Fibroblast of skin of back (primary cell): ENCODE measurements around the gene HTR3C. TPM values are rescaled to one million over a fixed set of nuclear protein-coding genes. Genes with fewer than 3 reads are reported as not detected.
"Not testable (repeated sequence)": the region's sequence is repeated elsewhere in the genome, so short reads cannot be mapped to it uniquely, and the experiment has no call there.

ENCODE experiments used
- DNase-seq: peaks from one replicate; pipeline ENCODE4 v3.0.0-alpha.2; 2013
- polyA plus RNA-seq, 2 experiments: library from polyadenylated mRNA; unstranded; fragments of 120-200 nt; gene quantifications; one replicate each; pipeline ENCODE4 v1.2.1, GENCODE V29; 2013; ENCODE audit not compliant: insufficient read length in 2 of 2

The HTR3C gene
- polyA plus RNA-seq (2013, experiment 1 of 2; ENCODE audit: insufficient read length) = not detected
- polyA plus RNA-seq (2013, experiment 2 of 2; ENCODE audit: insufficient read length) = not detected

DNA sequence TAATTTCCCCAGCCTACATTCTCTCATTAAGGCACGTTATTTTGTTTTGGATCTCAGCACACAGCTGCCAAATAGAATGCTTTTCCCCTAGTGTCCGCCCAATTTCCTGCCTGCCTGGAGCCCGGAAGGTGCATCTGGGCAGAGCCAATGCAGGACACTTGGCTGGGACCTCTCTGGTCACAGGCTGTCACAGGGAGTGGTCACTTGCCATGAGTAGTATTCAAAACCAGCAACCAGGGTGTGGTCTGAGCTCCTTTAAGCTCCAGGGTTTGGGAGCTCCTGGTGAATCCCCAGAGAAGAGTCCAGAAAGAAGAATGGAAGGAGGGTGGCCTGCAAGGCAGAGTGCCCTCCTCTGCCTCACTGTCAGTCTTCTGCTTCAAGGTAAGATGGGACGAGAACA is at the start of gene HTR3C:
Gene HTR3C (plus strand): TSS at position 281 of the 400 bp plus-strand sequence. CDS start 34 bp downstream, at position 315.
- no peak for DNase-seq

DNA sequence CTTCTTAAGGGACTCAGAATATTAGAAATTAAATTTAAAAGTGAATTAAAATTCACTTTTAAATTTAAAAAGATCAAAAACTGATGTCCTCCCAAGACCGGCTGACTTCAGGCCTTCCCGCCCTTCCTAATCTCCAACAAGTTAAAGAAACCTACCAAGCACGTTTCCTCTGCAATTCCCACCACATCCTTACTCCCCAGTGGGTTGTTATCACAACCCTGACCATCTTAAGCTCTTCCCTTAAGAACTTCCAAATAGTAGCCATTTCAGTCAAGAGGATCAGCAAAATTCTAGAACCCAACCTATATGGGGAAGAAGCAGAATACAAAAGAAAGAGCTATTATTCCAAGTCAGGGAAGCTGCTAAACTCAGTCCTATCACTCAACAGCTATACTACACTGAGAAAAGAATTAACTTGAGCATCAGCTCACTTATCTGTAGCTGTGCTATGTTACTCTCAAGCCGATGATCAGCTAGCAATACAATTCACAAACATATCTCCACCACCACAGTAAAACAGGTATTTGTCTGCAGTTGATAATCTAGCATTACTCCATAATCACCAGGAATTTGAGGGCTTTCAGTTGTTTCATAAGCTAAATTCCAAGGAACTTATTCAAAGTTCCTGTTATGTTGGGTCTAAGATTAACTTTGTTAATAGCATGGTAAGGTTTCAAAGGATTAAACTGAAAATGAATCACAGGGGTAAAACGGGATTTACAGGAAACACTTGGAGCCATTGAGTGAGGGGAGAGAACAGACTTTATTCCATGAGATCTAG is 49.5 kb upstream of the HTR3C start:
- DNase-seq = peak; percentile 73

DNA sequence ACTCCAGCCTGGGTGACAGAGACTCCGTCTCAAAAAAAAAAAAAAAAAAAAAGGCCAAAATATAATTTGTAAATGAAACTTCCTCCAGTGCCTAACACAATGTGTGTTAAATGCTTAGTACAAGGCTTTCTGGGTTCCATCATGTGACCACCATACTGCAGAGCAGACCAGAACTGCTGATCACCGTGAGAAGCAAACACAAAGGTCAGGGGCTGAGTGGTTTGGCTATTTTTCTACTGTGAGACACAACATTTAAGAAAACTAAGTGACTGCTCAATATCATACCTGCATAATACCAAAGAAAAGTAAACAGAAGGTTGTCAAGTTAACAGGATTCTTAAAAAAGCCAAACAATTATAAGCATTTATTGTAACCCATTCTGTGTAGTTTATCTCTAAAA is 48.4 kb upstream of the HTR3C start:
- DNase-seq = no peak

GRCh38 chr3:184005941-184006507 is 46.8 kb upstream of the HTR3C start:
- DNase-seq = no peak

DNA sequence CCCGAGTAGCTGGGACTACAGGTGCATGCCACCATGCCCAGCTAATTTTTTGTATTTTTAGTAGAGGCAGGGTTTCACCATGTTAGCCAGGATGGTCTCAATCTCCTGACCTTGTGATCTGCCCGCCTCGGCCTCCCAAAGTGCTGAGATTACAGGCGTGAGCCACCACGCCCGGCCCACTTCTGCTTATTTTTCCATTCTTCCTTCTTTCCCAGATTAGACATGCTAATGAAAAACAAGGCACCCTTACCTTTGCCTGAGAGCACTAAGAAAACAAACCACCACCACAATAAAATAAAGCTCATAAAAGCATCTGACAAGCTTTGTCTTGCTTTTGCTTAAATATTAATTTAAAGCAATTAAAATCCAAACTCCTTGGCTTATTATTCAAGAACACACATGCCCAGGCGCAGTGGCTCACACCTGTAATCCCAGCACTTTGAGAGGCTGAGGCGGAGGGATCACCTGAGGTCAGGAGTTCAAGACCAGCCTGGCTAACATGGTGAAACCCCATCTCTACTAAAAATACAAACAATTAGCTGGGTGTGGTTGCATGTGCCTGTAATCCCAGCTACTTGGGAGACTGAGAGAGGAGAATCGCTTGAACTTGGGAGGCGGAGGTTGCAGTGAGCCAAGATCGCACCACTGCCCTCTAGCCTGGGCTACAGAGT is 45.6 kb upstream of the HTR3C start:
- not testable (repeated sequence) for DNase-seq

DNA sequence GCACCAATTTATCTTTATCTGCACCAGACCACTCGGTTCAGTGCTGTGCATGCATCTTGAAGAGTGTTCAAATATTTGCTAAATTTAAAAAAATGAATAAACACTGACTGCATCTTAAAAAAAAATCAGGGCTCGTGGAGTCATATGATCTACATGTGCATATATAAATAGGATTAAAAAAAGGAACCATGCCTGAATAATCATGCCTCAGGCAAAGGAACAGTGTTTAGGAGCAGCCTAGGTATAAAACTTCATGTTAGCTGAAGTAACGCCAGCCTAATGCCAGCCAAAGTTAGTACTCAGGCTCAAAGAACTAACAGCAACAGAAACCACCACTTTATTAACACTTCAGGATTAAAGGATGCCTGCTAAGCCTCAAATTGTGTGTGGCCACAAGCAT is 44.7 kb upstream of the HTR3C start:
- DNase-seq = no peak

DNA sequence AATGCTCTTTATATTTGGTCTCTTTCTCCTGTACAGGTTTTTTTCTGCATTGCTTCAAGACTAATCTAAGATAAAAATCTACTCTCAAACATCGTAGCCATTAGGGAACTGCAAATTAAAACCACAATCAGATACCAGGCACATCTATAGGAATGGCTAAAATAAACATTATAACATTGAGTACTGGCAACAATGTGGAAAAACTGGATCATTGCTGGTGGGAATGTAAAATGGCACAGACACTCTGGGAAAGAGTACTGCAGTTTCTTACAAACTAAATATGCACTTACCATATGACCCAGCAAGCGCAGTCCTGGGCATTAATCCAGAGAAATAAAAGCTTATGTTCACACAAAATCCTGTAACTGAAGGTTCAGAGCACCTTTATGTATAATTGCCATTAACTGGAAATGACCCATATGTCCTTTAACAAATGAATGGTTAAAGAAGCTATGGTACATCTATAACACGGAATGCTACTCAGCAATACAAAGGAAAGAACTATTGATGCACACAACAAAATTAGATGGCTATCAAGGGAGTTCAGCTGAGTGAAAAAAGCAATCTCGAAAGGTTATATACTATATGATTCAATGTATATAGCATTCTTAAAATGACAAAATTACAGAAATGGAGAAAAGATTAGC is 41.5 kb upstream of the HTR3C start:
- no peak for DNase-seq

GRCh38 chr3:184011937-184012889 is 40.6 kb upstream of the HTR3C start:
- DNase-seq = no peak

GRCh38 chr3:184015381-184016019 is 37.3 kb upstream of the HTR3C start:
- no peak for DNase-seq

- DNase-seq = no peak
Observed at GRCh38 chr3:184016169-184016570, 36.7 kb upstream of the HTR3C start.

- peak; percentile 61 for DNase-seq
Observed at GRCh38 chr3:184016811-184017671, 35.8 kb upstream of the HTR3C start.

DNA sequence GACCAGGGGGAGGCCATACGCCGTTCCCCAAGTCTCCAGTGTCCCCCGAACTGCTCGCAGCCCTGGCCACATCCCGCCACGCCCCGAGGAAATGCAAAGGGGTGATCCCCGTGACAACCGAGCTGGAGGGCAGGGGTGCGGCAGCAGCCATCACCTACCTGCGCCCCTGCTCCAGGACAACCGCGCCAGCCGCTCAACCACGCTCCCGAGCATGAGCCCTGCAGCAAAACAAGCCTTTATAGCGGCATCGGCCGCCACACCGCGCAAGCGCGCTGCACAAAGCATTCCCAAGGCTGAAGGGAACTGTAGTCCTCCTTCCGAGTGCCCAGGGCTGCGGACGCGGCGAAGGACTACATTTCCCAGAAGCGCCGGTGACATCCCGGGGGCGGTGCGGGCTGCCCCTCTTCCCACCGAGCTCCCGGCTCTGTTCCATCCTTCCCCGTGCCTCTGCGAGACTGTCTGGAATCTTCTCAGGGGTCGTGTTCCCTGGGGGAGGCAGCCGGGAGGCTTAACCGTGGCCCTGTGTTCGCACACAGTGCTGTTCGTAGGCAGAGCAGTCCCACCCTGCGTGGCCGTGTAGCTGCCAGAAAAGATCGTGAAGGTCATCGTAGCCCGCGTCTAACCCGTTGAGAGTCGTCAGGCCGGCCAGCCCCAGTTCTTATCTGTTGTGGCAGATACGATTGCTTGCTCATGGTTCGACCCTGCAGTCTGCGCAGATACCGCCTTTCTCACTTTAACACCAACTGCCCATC is 35.0 kb upstream of the HTR3C start, which contains the start of gene ABCC5:
Gene ABCC5 (minus strand): TSS at position 213 of the 752 bp plus-strand sequence. CDS start 3,492 bp downstream, outside the sequence.
- peak; percentile 93 for DNase-seq

DNA sequence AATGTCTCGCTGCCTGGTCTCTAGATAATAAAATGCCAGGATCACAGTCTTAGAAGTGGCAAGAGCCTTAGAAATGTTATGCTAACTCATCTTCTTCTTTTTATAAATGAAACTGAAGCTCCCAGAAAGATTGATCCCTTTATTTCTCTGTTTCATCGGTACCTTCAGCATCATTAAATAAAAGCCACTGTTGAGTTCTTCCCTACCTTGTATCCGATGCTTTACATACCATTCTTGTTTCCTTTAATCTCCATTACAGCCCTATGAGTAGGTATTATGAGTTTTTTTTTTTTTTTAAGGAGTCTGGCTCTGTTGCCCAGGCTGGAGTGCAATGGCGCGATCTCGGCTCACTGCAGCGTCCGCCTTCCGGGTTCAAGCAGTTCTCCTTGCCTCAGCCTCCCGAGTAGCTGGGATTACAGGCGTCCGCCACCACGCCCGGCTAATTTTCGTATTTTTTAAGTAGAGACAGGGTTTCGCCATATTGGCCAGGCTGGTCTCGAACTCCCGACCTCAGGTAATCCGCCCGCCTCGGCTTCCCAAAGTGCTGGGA is 34.3 kb upstream of the HTR3C start:
- DNase-seq = no peak

- peak; percentile 15 for DNase-seq
Observed at GRCh38 chr3:184022323-184022722, 30.5 kb upstream of the HTR3C start.

- DNase-seq = not testable (repeated sequence)
Observed at GRCh38 chr3:184025256-184025655, 27.6 kb upstream of the HTR3C start.

DNA sequence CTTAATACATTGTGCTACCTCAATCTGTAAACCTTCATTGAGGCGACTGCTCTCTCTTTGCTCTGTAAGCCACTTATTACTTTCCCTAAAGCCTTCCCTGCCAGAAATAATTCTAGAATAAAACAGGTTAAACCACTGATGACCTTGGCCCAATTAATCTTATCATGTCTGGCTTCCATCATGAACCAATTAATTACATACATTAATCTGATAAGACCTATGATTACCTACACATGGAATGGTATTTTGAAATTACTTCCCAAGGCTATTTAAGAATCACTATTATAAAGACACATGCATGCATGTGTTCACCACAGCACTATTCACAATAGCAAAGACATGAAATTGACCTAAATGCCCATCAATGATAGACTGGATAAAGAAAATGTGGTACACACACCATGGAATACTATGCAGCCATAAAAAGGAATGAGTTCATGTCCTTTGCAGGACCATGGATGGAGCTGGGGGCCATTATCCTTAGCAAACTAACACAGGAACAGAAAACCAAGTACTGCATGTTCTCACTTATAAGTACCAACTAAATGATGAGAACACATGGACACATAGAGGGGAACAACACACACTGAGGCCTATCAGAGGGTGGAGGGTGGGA is 24.5 kb upstream of the HTR3C start:
- not testable (repeated sequence) for DNase-seq

DNA sequence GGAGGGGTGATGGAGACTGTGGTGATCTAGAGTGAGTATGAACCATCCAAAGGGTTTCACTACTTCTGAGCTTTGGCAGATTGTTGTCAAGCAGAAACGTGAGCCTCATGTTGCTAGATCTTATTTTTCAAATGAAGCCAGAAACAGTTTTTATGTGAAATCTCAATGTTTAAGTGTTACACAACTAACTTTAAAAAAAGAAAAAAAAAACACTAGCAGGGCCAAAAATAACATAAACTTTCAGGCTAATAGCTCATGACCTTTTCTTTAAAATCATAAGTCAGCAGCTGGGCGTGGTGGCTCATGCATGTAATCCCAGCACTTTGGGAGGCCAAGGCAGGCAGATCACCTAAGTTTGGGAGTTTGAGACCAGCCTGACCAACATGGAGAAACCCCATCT is 23.4 kb upstream of the HTR3C start:
- no peak for DNase-seq

- no peak for DNase-seq
Observed at GRCh38 chr3:184030536-184030935, 22.3 kb upstream of the HTR3C start.
